ENCODE results near the gene SUPT6H. TPM values are rescaled to one million over a fixed set of nuclear protein-coding genes. Genes with fewer than 3 reads are reported as not detected.

The SUPT6H gene
- total and polyA plus RNA-seq, 9 of the 15 experiments (the other 6 are each of a cell fraction or from before 2014, with no cell fraction given) = 1.7 to 77.7 (median 49.2) TPM

GRCh38 chr17:28725660-28726225 is 63.7 kb downstream of the SUPT6H start (continued):
- TF ChIP-seq ZBTB9 (CRISPR knock-in tag; IDR thresholded peaks at IDR 0.05) (no peak; the same call in 1 of the 2 replicates), ZFP30 (CRISPR knock-in tag; IDR thresholded peaks at IDR 0.05; ENCODE audit: borderline replicate concordance) (no peak), PREB (CRISPR knock-in tag; IDR thresholded peaks at IDR 0.05) (no peak), ZEB2 (IDR thresholded peaks at IDR 0.05) (no peak), GABPB2 (CRISPR knock-in tag; conservative IDR thresholded peaks at IDR 0.05) (peak; percentile 74; the same call in 1 of the 2 replicates), ZBTB12 (CRISPR knock-in tag; IDR thresholded peaks at IDR 0.05) (no peak), ZNF277 (CRISPR knock-in tag; IDR thresholded peaks at IDR 0.05; ENCODE audit: borderline replicate concordance) (no peak), TSHZ1 (CRISPR knock-in tag; IDR thresholded peaks at IDR 0.05) (no peak), U2AF1 (optimal IDR thresholded peaks at IDR 0.05; ENCODE audit: low read depth, low read length) (no peak), PCBP2 (IDR thresholded peaks at IDR 0.05; ENCODE audit: low read depth, low read length, poor library complexity, severe bottlenecking) (no peak), ELK3 (CRISPR knock-in tag; IDR thresholded peaks at IDR 0.05) (0 out of 2 replicates have a peak, but pooled peaks have one; percentile 13), THAP12 (CRISPR knock-in tag; IDR thresholded peaks at IDR 0.05) (peak; percentile 96), TEAD2 (tag; IDR thresholded peaks at IDR 0.05) (no peak)
- TF ChIP-seq, protein P1, sequence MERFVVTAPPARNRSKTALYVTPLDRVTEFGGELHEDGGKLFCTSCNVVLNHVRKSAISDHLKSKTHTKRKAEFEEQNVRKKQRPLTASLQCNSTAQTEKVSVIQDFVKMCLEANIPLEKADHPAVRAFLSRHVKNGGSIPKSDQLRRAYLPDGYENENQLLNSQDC (CRISPR knock-in tag; IDR thresholded peaks at IDR 0.05) = no peak; the same call in 1 of the 2 replicates

All from K562 (cell line).